NT2/D1 (cell line): ENCODE measurements around the gene TOP3A.

Experiments
- SUZ12 ChIP-seq: IDR thresholded peaks from 2 replicates; pipeline ENCODE4 v1.6.1; 2011; ENCODE audit not compliant: insufficient read length, insufficient read depth; ENCODE audit errors: extremely low read depth
- YY1 ChIP-seq: IDR thresholded peaks from 2 replicates; pipeline ENCODE4 v1.6.1; 2011; ENCODE audit not compliant: insufficient read length, insufficient read depth
- ZNF274 ChIP-seq: IDR thresholded peaks from 2 replicates; pipeline ENCODE4 v1.6.1; 2011; ENCODE audit warnings: mild to moderate bottlenecking, low read depth, low read length

- no peak for TF ChIP-seq ZNF274
- TF ChIP-seq YY1, result no peak
- TF ChIP-seq SUZ12, result no peak
Observed at GRCh38 chr17:18300725-18301480, 13.9 kb downstream of the TOP3A start.
